ENCODE data around the gene E2F4.

- TF ChIP-seq POLR2A (IDR thresholded peaks at IDR 0.05) = no peak
- no peak for TF ChIP-seq CTCF (IDR thresholded peaks at IDR 0.05)
These were observed 29.3 kb upstream of the E2F4 start for GRCh38 chr16:67162506-67163163.

Data from testis (tissue), 2 donors.